GM18858 (cell line): ENCODE data around the gene LITAFD.
"Not testable (repeated sequence)": the region's sequence is repeated elsewhere in the genome, so short reads cannot be mapped to it uniquely, and the experiment has no call there.

Source experiments
- ATAC-seq: cut with Tn5 transposase; IDR thresholded peaks from one replicate; pipeline ENCODE4 v1.9.1; 2021; ENCODE audit not compliant: unreplicated experiment

LITAFD gene

DNA sequence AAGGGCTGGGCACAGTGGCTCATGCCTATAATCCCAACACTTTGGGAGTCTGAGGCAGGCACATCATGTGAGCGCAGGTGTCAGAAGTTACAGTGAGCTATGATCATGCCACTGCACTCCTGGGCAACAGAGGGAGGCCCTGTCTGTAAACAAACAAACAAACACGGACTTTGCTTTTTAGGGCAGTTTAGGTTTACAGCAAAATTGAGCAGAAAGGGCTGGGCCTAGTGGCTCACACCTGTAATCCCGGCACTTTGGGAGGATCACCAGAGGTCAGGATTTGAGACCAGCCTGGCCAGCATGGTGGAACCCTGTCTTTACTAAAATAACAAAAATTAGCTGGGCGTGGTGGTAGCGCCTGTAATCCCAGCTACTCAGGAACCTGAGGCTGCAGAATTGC, 10.1 kb upstream of the LITAFD start:
- ATAC-seq, result no peak

DNA sequence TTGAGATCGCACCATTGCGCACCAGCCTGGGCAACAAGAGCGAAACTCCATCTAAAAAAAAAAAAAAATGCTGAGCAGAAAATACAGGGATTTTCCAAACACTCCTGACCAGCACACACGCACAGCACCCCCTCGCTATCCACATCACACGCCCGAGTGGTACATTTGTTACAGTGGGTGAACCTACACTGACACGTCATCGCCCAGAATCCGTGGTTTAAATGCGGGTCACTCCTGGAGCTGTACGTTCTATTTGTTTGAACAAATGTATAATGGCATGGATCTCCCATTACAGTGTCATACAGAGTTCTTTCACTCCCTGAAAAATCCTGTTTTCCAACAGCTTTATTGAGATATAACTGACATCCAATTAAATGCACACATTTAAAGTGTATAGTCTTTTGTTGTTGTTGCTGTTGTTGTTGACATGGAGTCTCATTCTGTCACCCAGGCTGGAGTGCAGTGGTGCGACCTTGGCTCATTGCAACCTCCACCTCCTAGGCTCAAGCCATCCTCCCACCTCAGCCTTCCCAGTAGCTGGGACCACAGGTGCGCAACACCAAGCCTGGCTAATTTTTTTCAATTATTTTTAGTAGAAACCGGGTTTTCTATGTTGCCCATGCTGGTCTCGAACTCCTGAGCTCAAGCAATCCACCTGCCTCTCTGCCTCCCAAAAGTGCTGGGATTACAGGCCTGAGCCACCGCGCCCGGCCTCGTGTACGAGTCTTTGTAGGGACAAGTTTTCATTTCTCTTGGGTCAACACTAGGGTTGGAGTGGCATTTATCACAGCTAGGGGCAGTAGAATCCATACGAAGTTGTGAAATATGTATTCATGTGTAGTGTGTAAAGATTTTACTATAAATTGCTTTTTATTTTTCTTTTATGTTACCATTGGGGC, 8.9 kb upstream of the LITAFD start:
- ATAC-seq, result no peak

DNA sequence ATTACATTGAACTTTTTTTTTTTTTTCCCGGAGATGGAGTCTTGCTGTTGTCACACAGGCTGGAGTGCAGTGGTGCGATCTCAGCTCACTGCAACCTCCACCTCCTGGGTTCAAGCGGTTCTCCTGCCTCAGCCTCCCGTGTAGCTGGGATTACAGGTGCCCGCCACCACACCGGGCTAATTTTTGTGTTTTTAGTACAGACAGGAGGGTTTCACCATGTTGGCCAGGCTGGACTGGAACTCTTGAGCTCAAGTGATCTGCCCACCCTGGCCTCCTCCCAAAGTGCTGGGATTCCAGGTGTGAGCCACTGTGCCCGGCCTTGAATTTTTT, 8.3 kb upstream of the LITAFD start:
- not testable (repeated sequence) for ATAC-seq

DNA sequence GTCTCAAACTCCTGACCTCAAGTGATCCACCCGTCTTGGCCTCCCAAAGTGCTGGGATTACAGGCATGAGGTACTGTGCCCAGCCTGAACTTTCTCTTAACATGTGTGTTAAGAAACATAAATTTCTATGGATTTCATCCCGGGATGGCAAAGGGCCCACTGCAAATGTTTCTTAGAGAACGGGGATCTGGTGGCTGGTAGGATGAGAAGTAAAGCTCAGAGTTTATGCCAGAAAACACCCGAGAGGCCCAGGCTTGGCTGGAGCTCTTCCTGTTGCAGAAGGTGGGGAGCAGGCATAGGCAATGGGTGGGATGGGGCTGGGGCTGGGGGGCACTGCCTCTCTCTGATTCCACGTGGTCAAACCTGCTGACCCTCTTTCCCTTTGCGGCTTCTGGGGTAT, 7.8 kb upstream of the LITAFD start:
- ATAC-seq, result no peak

DNA sequence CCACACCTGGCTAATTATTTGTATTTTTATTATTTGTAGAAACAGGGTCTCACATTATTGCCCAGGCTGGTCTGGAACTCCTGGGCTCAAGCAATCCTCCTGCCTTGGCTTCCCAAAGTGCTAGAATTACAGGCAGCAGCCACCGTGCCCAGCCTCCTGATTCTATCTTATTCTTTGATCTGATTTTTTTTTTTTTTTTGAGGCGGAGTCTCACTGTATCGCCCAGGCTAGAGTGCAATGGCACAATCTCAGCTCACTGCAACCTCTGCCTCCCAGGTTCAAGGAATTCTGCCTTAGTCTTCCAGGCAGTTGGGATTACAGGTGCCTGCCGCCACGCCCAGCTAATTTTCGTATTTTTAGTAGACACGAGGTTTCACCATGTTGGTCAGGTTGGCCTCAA, 6.8 kb upstream of the LITAFD start:
- ATAC-seq, result not testable (repeated sequence)

DNA sequence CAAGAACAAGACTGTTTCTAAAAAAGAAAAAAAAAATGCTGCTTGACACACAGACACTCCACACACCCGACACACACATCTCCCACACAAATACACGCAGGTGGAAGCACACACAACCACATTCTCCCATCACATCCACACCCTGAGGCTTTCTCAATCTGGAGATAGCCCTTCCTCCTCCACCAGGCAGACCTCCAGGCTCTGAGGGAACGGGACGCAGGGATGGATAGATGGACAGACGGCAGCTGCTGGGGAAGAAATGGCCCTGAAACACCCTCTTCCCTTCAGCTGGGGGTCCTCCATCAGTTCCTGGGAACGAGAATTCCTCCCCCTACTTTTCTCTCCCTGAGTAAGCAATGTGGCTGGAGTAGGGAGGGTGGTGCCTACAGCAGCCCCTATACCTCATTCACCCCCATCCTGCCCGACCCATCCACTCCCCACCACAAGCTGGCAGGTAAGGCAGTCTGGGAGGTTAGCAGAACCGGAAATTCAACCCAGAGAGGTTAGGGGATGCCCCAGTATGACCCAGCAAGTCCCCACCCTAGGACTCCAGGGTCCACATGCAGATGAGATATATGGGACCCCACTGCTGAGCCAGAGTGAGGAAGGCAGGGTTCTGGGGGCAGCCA, 4.1 kb upstream of the LITAFD start:
- ATAC-seq, result no peak

DNA sequence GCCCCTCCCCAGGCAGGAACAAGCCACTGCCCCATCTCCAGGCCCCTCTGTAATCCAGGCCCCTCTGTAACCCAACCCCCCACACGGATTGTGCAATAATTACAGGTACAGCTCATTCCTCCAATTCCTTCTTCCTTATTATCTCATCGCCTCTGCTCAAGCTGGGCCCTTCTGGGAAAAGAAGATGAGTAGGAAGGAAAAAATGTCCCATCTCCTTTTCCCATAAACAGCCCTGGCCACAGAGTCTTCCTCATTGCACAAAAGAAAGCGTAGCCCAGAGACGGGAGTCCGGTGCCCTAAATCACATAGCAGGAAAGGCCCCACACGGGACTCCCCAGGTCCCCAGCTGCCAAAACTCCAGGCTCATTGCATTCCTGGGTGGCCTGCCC, 3.6 kb upstream of the LITAFD start:
- ATAC-seq, result no peak

DNA sequence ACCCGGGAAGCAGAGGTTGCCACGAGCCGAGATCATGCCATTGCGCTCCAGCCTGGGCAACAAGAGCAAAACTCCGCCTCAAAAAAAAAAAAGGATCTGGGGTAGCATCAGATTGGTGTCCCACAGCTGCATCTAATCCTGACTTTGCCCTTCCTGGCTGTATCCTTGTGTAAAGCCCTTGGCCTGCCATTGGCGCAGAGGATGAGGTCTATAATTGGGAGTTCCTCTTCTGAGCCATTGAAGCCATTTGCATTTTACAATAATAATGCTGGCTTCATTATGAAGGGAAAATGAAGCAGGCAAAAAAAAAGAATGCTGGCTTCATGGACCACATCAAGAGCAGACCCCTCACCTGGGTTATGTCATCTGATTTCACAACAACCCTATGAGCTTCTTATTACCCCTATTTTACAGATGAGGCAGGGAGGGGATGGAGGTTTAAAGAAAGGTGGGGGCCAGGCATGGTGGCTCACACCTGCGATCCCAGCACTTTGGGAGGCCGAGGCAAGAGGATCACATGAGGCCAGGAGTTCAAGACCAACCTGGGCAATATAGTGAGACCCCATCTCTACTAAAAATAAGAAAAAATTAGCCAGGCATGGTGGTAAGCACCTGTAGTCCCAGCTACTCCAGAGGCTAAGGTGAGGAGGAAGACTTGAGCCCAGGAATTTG, 1.2 kb upstream of the LITAFD start:
- ATAC-seq, result no peak

DNA sequence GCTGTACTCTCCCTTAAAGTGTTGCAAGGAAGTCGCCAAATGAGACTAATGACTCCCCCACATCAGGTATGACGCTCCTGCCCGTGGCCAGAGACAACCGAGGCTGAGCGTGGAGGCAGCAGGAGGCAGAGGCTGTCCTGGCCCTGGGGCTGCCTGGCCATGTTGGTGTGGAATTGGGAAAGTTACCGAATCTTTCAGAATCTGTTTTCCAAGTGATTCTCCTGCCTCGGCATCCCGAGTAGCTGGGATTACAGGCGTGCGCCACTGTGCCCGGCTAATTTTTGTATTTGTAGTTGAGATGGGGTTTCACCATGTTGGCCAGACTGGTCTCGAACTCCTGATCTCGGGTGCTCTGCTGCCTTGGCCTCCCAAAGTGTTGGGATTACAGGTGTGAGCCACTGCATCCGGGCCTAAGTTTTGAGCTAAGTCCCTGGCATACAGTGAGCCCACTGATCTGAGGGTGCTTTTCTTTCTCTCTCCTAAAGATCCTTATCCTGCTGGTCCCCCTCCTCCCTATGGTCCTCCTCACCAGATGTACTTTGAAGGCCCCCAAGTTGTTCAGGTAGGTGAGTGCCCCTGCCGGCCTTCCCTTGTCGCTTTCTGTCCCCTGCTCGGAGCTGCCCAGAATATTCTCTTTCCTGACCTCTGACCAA, 700 bp downstream of the LITAFD start:
- no peak for ATAC-seq

DNA sequence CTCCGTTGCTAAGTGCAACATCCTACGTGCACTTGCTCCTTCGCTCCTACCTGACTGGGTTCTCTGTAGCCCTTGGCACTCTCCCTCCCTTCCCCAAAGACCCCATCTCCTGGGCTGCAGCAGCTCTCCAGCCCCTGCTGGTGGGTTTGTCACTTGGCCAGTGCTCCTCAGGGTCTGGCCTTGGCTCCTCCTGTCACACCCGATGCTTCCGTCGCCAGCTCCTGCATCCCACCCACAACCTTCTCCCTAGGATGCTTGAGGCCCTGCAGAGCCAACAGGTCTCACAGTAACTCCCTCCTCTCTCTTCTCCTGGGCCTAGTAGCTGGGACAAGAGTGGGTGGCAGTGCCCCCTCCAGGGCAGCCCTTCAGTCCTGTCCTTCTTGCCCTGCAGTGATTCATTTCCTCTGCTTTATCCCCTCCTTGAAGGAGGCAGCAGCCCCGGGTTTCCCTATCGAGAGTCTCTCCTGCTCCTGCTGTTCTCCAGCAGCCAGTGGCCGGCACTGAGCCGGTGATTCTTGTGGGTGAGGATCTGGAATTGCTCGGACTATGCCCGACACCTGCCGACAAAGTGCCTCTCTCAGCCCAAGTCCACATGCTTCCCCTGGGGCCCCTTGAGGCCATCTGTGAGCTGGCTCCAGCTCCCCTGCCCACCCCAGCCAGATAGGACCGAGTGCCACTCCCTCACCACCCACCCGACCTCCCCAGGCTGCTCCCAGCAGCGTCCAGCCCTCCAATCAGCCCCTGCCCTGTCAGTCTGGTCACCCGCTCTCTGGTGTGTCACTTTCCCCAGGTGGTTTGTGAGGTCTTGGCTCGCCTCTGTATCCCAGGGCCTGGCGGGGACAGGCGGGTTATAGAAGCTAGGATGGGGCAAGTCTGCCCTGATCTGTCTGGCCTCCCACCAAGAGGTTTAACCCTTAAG, 3.8 kb downstream of the LITAFD start:
- no peak for ATAC-seq

DNA sequence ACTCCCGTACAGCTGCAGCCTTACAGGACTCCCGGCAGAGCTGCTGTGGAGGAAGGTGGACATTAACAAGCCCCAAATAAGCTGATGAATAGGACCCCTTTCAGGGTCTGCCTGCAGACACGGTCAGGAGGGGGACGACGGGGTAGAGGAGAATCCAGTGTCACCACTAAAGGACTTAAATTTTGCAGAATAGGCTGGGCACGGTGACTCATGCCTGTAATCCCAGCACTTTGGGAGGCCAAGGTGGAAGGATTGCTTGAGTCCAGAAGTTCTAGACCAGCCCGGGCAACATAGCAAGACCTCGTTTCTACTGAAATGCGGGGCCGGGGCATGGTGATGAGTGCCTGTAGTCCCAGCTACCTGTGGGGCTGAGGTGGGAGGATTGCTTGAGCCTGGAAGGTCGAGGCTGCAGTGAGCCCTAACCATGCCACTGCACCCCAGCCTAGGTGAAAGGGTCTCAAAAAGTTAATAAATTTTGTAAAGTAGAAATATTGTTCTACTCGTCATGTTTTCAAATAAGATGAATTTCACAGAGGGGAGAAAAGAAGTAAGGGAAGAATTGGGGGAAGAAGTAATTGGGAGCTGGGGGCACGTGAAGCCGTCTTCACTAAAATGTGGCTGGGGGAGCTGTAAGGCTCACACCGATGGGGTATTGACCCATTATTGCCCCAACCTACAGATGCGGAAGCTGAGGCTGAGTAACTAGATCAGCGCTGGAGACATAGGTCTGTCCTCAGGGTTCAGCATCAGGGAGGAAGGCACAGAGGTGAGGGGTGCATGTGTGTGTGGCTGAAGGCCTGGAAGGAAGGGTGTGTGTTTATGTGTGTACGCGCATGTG, 4.7 kb downstream of the LITAFD start:
- ATAC-seq, result no peak

DNA sequence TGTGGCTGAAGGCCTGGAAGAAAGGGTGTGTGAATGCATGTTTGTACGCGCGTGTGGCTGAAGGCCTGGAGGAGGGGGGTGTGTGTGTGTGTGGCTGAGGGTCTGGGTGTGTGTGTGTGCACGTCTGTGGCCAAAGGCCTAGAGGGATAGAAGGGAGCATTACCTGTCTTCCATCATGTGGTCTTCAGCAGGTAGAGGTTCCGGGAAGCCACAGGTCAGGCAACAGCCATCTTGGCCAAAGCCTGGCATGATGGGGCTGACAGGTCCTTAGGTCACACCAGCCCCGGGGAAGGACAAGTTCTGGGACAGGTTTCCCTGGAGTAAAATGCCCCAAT, 5.2 kb downstream of the LITAFD start:
- ATAC-seq, result no peak

DNA sequence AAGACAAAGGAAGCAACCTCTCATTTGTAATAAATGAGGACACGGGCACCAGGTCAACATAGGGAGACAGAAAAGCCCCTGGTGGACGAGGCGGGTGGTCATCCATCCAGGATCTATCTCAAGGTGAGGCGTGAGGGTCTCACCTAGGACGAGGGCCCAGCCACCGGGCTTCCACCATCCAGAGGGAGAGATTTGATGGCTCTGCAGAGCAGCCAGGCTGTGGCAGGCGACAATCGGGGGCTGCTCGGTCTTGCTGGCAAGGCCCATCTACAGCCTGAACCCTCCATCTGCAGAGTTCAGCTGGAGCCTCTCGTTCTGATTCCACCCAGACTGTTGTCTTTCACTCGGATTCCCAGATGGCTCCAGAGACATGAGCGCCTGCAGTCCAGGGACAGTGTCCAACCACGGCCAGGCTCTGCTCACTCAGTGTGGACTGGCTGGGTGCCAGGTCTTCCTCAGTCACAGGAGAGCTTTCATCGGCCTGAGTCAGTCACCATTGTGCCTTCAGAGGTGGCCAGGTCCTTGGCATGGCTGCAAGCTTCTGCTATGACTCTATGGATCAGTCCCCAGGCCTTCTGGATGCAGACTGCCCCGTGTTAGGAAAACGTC, 5.9 kb downstream of the LITAFD start:
- ATAC-seq, result no peak

DNA sequence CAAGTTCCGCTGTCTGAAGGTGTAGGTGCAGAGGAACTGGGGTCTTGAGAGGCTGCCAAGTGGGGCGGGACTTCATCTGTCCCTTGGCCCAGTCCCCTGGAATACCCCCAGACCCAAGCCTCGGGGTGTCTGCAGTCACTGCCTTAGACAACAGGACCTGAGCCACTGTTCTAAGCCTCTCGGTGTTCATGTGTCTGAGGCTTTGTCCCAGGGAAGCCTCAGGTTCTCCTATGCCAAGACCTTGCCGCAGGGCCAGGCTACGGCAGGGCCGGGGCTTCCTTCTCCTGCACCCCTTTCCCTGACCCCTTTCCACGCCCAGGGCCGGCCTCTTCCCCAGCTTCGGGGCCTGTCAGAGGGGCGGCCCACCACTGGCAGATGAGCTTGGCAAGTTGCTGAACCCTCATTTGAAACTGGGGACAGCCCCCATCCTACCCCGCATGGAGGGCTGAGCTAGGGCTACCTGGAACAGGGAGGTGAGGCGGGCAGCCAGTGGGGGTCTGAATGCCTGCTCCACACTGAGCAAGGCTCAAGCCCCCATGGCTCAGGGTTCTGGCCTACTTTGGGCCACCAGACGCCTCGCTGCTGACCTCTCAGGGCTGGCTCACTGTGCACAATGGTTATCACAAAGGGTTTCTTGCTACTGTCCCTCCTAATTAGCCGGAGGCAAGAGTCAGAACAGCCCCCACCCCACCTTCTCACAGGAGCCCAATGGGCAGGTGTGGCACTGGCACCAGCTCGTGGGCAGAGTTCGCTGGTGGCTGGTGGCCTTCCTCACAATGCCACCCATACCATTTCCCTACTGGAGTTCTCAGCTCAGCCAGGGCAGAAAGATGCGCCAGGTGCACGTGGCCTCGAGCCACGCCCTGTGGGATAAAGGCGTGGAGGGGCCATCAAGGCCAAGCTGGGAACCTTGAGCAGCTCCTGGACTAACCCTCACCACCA, 7.1 kb downstream of the LITAFD start:
- no peak for ATAC-seq

DNA sequence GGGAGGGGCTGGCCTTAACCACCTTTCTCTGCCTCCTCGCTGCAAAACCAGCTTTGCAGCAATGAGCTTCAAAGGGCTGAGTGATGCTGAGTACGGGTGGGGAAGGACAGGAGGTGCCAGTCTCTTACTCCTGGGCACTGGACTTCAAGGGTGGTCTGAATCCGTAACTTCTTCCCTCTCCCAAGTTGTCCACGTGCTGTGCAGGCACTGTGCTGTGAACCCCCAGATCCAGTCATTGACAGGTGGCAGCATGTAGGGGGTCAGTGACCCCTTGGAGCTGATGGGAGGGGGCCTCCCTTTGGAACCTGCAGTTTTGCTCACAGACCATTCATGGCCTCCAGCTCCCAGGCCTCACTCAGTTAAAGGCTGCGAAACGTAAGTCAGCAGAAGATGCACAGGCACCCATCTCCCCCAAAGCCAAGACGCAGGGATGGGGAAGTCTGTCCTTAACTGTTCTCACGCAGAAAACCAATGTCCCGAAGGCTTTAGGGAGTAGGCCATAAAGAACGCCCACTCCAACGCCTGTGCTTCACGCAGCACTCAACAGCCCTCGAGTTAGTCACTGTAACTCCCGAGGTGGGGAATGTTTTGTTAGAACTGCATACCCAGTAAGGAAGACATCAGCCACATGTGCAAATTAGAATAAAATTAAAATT, 7.9 kb downstream of the LITAFD start:
- ATAC-seq, result no peak

DNA sequence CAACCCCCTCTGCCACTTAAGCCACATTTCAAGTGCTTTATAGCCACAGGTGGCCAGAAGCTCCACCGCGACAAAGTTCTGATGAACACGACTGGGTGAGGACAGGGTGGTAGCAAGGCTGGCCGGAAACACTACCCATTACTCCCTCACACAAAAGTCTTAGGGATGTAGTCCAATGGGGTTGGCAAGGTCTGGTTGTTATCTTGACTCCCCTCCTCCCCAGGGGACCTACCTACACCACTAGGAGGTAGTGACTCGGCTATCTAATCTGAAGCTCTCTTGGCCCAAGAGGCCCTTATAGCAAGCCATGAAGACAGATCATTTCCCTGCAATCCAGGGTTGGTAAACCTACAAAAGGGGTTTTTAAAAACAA, 8.4 kb downstream of the LITAFD start:
- no peak for ATAC-seq

DNA sequence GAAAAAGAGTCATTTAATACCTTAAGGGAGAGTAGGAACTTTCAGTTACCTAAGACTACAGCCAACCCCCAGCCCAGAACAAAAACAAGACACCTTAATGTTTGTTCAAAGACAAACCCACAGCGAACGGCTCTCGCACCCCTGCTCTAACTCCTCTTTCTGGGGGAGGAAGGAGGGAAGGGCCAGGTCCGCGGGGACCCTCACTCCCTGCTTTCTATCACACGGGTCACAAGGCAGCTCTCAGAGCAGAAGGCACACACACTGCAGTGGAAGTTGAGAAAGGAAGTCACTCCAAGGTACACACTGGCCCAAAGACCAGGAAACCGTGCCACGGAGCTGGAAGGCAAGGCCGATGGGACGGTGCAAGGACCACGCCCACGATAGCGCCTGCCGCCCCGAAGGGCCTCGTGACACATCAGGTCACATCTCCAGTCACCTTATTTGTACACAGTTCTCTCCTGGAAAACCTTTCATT, 10.0 kb downstream of the LITAFD start:
- peak; percentile 5 for ATAC-seq

DNA sequence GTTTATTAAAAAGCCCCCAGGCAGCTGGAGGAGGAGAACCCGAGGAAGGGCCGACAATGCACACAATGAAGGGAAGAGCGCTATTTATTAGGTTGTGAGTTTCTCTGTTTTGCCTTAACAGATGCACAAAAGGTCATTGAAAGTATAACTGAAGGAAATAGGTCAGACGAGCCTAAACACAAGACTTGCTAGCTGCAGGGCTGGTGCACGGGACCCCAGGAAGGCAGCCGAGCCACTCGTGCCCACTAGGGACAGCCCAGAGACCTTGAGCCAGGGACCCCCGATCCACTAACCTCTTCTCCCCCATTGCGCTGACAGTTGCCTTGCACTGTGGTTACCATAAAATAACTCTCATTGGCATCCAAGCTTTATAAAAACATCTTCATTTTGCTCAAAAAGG, 11.3 kb downstream of the LITAFD start:
- no peak for ATAC-seq
